ENCODE data around the gene TEX2.
"Not testable (repeated sequence)": the region's sequence is repeated elsewhere in the genome, so short reads cannot be mapped to it uniquely, and the experiment has no call there.

The TEX2 gene

DNA sequence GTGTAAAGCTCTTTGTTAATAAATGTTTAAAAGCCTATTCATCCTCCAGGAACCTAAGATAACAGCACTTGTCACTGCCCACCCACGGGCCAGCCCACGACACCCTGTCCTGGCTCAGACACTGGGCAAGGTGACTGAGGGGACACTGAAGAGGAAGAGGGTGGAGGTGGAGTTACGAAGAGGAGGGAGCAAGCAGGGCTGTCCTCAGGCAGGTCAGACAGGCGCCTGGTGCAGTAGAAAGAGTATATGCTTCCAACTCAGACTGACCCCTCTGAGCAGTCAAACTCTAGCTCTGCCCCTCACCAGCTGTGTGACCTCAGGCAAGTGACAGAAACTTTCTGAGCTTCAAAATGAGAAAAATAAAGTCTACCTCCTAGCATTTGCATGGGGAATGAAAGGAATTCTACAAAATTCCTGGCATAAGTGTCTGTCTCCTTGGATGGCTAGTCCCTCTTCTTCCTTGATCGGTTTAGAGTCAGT is 22.8 kb downstream of the TEX2 start:
- peak; percentile 59 for DNase-seq (ENCODE audit: low spot score)

DNA sequence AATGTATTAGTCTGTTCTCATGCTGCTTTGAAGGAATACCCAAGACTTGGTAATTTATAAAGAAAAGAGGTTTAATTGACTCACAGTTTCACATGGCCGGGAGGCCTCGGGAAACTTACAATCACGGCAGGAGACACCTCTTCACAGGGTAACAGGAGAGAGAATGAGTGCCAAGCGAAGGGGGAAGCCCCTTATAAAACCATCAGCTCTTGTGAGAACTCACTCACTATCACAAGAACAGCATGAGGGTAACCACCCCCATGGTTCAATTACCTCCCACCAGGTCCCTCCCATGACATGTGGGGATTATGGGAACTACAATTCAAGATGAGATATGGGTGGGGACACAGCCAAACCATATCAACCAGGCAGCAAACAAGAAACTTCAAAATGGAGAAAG is 24.6 kb downstream of the TEX2 start:
- DNase-seq (ENCODE audit: low spot score) = not testable (repeated sequence)

DNA sequence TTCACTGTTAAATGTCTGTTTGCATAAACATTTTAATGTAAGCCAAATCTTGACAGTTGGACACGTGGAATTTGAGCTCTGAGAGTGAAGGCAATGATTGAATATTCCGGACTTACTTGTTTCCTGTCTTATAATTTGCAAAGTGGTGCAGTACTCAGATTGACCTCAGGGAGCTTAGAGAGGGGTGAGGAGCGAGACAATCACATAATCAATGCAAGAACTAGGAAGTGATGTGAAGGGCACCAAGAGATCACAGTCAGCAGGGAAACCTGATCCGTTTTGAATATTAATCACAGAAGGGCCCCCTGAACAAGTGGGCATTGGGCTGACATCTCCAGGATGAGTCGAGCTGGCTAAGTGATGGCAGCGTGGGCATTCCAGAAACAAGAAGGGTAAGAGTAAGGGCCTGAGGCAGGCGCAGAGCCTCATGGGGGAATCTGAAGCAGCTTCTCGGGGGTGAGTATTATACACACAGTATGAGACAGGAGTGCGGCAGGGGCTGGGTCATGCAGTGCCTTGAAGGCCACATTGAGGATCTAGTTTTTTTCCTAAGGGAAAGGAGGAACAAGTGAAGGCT is 26.1 kb downstream of the TEX2 start:
- DNase-seq (ENCODE audit: low spot score) = no peak

DNA sequence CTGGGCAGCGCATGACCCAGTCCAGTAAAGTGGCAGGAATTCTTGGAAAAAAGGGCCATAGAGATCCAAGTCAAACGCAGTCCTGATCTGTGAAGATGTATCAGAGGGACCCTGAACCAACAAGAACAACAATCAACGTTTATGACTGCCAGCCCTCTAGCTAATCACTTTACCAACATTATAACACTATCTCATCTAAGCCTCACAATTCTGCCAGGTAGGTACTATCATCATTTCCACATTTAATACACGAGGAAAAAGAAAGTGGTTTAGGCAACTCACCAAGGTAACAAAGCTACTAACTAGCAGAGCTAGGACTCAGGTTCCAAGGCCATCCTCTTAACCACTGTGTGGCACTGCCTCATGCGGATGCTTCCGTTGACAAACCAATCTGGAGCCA is 28.1 kb downstream of the TEX2 start:
- DNase-seq (ENCODE audit: low spot score) = no peak

DNA sequence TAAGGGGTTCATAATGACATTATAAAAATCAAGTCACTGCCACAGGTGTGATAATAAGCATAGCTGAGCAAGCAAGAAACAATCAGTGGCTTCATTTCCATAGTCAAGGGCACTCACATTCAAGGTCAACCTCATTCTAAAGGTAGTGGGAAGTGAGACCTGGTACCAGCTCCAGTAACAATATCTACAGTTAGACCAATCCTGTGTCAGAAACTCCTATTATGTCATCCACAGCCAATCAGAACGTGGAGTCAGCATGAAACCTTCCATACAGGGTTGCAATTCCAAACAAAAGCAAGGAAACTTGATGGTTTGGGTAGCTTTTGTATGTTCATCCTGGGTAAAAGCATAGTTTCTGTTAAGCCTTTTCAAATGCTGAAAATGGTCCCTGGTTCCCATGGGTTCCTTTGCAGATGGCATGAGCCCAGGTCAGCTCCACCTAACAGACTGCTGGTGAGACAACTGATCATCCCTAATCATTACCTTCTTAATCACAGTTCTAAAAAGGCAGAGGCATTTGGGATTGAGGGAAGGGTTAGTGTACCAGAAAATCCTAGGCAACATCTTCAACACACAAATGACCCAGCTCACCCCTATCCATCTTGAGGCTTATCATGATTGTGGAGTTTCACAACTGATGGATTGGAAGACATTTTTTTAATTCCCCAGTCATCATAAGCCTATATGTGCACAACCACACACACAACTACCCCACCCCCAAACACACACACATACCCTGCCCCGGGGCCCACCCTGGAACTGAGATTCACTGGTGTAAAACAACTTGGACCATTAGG is 30.4 kb downstream of the TEX2 start:
- no peak for DNase-seq (ENCODE audit: low spot score)

DNA sequence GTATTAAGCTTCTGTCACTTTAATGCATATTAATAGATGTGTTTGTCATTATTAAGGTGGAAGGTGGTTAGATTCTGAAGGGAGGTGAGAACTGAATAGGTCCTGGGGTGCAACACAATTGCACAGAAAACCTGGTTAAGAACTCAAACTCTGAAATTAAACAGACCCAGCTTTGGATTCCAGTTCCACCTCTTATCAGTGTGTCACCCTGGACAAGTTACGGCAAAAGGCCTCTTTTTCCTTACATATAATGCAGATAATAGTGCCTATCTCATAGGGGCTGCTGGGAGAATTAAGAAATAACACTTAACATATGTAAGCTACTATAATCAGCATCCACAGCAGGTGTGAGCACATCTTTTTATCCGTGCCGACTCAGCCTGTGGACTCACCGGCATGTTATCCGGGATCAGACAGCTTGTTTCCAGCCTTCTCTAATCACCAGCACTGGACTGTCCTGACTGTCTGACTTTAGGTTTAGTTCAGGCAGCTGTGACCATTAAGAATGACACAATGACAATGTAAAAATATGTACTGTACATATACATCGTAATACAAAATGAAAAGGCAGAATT is 31.4 kb downstream of the TEX2 start:
- no peak for DNase-seq (ENCODE audit: low spot score)

DNA sequence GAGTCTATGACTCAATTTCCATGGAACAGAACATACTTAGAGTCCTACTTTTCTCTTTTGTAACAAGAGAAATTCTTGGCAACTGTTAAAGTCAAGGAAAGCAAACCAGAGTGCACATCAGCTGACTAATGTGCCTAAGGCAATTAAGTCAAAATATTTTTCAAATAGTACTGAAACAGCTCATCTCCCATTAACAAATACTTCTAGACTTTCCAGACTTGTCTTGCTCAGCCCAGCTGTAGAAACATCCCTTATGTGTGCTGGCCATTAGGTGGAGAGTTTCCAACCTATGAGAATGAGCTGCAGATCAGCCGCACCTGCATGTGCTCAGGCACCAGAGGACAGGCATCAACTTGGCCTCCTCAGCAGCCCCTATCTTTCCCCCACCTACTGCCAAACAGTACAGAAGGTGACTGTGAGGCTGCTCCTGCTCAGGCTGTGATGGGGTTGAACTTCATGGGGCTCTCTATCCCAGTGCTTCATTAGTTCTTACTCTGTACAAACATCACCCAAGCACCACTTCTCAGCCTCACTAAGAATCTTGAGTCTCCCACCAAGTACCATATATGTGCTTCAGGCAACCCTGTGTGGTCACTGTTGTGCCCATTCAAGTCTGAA is 32.2 kb downstream of the TEX2 start:
- DNase-seq (ENCODE audit: low spot score) = peak; percentile 85

DNA sequence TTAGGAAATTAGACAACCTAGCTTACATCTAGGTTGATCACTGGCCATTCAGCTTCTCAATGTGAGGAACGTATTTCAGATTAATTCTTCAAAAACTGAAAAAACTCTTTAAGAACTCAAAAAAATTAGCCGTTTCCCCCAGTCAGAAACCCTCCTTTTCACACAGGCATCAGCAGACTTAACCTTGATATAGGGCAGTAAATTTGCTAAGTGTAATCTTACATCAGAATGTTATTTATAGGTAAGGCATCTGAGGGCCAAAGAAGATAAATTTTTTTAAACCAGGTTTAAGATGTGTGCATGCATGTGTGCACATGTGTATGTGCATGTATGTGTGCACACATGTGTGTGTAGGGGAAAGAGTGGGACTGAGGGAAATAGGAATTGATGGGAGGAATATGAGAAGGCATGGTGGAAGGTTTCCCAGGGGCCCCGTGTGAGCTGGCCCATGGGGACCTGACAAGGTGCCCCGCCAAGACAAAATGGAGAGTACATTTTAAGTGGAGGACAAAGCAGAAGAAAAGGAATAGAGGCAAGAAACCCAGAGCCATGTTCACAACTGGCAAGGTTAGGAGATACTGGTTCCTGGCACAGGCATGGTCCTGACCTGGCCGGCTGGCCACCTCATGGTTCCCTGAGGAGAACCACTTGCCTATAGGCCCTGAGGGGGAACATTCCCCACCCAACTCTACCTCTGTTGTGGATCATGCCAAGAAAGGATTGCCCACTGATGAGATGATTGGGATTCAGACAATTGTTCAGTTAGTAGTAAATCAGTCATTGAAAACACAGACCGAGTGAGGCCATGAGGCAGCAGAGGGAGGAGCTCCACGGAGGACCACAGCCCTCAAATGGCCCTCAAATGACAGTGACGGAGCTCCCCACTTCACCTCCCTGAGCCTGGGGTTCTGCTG is 33.0 kb downstream of the TEX2 start:
- peak; percentile 22 for DNase-seq (ENCODE audit: low spot score)

DNA sequence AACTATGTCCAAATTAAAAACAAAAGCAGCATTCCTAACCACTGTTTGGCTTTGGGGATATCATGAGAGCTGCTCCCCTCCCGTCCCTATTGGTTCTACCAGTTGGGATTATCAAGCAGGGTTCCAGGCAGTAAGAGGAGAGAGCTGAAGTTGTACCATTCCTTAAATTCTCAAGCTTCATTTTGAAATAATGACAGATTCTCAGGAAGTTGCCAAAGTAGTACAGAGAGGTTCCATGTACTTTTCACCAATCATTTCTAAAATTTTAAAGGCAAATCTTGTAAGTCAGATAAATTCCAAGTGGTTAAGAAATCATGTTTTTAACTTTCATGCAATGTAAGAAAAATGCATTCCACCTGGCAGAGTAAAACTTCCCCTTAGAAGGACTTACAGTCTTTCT is 36.9 kb downstream of the TEX2 start:
- DNase-seq (ENCODE audit: low spot score) = peak; percentile 31

DNA sequence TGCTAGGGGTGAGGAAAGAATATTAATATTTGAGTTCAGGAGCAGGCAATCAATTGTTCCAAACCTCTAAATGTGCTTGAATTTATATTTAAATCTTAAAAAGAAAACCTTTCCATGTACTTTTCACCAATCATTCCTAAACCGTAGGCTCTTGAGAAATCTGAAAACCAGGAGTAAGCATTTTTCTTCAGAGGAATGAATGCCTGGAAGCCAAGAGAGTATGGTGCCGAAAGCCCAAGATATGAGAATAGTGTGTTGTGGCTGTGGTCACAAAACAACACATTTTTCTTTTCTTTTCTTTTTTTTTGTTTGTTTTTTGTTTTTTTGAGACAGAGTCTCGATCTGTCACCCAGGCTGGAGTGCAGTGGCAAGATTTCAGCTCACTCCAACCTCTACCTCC is 37.6 kb downstream of the TEX2 start:
- no peak for DNase-seq (ENCODE audit: low spot score)

DNA sequence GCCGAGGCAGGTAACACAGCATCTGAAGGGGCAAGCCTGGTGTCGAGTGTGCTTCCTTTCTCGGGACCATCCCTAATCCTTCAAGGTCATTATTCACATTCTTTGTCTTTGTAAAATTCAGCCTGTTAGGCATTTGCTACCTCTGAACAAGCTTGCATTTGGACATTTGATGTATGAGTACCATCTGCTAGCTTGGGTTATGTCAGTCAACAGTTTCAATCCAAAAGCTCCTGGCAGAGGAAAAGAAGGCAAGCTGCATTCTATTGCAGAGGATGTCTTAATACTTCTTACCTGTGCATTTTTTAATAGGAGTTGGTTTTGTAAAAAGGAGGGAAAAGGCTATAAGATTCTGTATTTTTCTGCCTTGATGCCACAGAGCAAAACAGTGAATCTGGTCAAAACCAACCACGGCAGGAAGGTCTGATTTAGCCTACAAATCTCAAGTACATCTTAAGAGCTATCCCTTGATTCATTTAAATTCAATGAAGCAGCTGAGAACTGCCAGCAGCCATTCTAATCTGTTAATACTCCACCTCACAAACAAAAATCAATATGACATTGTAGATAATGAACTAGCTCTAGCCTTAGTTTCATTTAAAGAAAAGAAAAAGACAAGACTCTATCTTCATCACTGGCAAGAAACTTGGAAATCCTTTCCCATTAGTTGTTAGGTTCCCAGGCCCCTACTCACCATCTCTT is 39.0 kb downstream of the TEX2 start:
- DNase-seq (ENCODE audit: low spot score) = no peak

DNA sequence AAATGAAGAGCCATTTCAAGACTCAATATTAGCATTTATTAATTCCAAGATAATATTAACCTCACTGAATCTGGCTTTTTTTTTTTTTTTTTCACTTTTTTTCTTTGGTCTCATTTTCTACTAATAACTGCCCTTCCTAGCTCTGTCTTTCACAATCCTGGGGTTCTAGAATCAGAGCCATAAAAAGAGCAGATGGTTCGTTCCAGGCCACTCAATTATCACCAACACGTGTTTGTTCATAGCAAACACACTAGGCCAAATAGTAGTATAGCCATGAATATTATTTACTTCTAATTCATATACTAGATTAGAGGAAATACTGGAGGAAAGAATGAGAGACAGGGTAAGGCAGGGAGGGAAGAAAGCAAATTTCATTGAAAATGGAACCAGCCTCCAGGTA is 39.8 kb downstream of the TEX2 start:
- no peak for DNase-seq (ENCODE audit: low spot score)

DNA sequence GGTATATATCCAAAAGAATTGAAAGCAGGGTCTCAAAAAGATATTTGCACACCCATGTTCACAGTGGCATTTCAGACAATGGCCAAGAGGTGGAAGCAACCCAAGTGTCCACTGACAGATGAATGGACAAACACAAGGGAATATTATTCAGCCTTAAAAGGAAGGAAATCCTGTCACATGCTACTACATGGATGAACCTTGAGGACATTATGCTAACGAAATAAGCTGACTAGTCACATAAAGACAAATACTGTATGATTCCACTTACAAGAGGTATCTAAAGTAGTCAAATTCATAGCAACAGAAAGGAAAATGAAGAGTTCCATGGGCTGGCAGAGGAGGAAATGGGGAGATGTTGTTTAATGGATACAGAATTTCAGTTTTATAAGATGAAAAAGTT is 41.4 kb downstream of the TEX2 start:
- DNase-seq (ENCODE audit: low spot score) = no peak

DNA sequence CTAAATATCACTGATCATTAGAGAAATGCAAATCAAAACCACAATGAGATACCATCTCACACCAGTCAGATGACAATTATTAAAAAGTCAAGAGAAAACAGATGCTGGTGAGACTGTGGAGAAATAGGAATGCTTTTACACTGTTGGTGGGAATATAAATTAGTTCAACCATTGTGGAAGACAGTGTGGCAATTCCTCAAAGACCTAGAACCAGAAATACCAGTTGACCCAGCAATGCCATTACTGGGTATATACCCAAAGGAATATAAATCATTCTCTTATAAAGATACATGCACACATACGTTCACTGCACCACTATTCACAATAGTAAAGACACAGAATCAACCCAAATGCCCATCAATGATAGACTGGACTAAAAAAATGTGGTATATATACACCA is 42.5 kb downstream of the TEX2 start:
- DNase-seq (ENCODE audit: low spot score) = not testable (repeated sequence)

DNA sequence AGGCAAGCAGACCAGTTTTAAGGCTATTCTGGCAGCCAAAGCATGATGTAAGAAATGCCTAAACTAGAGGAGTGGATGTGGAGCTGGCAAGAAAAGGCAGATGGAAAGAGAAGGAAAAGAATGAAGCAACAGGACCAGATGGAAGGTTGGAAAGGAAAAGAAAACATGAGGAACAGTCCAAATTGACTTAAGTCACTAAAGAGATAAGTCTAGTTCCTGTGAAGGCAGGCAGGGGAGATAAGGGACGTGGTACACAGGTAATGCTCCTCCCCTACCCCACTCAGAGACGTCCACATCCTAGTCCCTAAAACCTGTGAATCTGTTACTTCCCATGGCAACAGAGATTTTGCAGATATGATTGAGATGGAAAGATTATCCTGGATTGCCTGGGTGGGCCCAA is 43.5 kb downstream of the TEX2 start:
- peak; percentile 13 for DNase-seq (ENCODE audit: low spot score)

DNA sequence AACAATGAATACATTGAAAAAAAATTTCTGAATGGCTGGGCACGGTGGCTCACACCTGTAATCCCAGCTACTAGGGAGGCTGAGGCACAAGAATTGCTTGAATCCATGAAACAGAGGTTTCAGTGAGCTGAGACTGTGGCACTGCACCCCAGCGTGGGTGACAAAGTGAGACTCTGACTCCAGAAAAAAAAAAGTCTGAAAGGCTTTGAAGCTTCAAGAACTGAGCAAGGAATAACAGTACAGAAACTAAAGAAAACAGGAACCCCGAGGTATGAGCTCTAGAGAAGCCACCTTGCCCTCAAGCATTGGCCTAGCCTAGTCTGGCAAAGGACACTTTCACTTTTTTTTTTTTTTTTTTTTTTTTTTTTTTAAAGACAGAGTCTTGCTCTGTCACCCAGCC is 45.0 kb downstream of the TEX2 start:
- DNase-seq (ENCODE audit: low spot score) = no peak

DNA sequence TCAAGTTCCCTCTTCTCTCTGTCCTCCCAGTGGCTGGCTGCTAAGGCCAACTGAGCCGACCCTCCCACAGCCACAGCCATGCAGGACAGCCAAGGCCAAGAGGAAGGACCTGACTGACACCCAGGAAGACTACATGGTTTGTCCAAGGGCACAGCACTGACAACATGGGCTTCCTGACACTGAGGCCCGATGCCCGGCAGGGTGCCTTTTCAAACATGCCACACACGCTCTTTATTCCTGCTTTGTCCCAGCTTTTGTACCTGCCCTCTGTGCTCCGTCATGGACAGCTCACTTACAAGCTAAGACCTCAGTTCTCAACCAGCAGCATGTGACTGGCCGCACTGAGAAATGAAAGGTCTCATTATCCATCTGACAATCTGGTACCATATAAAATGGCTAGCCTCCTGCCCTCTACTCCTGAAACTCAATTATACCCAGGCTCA is 45.8 kb downstream of the TEX2 start:
- DNase-seq (ENCODE audit: low spot score) = no peak

DNA sequence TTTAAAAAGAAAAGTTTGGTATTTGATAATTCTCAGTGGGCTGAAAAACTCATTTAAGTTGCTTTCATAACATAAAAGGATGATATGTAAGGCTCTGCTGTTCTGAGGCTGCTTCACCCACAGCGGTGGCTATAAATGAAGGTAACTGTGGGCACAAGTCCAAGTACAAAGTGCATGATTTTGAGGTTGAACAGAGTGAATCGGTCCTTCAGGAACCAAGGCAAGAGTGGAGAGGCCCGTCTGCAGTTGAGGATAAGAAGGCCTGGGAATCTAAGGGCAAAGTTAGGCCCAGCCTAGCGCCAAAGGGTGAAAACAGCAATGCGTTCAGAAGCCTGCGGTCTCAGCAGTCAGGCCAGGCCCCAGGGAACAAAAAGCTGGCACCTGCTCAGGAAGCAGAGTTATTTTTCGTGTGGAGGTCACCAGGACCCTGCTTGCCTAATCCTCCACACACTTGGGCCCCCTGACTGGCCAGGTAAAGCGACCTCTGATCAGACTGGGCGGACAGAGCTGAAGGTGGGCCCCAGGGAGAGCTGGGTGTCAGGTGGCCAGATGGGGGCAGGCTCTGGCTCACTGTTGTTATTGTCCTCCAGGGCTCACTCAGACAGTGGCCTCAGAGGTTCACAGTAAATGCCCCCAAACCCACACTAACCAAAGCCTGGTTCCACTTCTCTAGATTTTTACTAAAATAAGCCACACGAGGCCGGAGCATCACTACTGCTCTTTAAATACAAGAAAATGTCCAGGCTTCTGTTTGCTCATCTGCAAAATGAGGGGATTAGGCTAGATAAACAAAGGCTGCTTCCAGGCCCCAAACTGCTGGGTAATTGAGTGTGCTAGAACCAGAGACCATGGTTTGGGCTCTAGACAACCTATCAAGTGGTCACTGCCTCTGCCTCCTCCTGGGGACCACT is 46.5 kb downstream of the TEX2 start:
- DNase-seq (ENCODE audit: low spot score) = no peak

DNA sequence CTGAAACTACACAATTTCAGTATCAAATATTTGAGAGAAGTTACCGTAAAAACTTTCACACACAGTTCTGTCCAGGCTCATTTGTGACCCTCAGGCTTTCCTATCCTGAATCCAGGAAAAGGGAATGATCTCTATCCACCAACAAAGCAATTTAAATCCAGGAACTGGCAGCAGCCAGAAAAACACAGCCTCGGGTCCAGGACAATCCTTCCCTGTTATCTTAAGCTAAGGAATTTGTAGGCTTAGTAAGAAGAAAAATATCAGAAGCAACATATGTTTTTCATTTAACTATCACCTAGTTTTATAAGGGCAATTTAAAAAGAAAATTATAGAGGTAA is 47.1 kb downstream of the TEX2 start:
- DNase-seq (ENCODE audit: low spot score) = peak; percentile 69

DNA sequence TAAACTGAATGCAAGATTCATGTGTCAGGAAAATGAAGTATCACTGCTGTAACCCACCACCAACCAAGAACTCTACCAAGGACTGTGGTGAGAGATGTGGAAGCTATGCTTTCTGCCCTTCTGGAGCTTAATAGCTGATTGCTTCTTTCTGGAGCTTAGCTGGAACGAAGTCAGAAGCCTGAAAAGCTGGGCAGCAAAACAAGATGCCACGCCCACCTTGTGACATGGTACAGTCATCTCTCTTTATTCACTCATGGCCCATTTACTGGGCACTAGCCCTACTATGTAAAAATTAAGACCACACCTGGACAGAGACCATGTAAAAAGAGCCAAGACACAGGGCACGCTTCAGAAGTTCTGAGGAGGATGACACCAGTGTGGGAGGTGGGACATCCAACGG is 48.1 kb downstream of the TEX2 start:
- peak; percentile 9 for DNase-seq (ENCODE audit: low spot score)
